CD8-positive, alpha-beta memory T cell (primary cell): ENCODE data around the gene HMSD. TPM values are rescaled to one million over a fixed set of nuclear protein-coding genes. Genes with fewer than 3 reads are reported as not detected.

Experiments used
- CTCF ChIA-PET: fragments of 350-600 bp; sonication (Branson Sonifier 250); formaldehyde crosslinking; loops from one replicate; lab custom pipeline; 2021; ENCODE audit warnings: antibody characterized with exemption; lab: Charles Lee
- POLR2A ChIA-PET: fragments of 350-600 bp; sonication (Branson Sonifier 250); formaldehyde crosslinking; loops from one replicate; lab custom pipeline; 2021; ENCODE audit warnings: antibody characterized with exemption; lab: Charles Lee
- DNase-seq, 5 donors: peaks; one replicate each; pipeline versions ENCODE4 v3.0.0 to v3.0.0-alpha.2; 2020 to 2022; ENCODE audit warnings: mixed read lengths in 1 of 5
- H3K27ac ChIP-seq: one replicate; pipeline ENCODE4 v1.7.0; 2013; ENCODE audit warnings: low read depth, mild to moderate bottlenecking, low read length, moderate library complexity
- H3K27me3 ChIP-seq: 2 replicates; pipeline ENCODE4 v1.7.0; 2013; ENCODE audit warnings: low read length, mild to moderate bottlenecking; ENCODE audit not compliant: insufficient read depth, poor library complexity, severe bottlenecking
- H3K36me3 ChIP-seq: 2 replicates; pipeline ENCODE4 v1.7.0; 2013; ENCODE audit warnings: mild to moderate bottlenecking, low read length, moderate library complexity; ENCODE audit not compliant: insufficient read depth
- H3K4me1 ChIP-seq: 2 replicates; pipeline ENCODE4 v1.7.0; 2013; ENCODE audit warnings: mild to moderate bottlenecking, low read length, moderate library complexity; ENCODE audit not compliant: insufficient read depth
- H3K4me3 ChIP-seq: 2 replicates; pipeline ENCODE4 v1.7.0; 2013; ENCODE audit warnings: mild to moderate bottlenecking, low read length
- H3K9me3 ChIP-seq: 2 replicates; pipeline ENCODE4 v1.7.0; 2013; ENCODE audit warnings: mild to moderate bottlenecking, low read length
- H3K27ac Mint-ChIP-seq, 8 donors: one replicate each; pipeline ENCODE4 v1.8.0; 2020 to 2021; ENCODE audit warnings: mixed read lengths in 8 of 8, mild to moderate bottlenecking in 6 of 8, inconsistent platforms in 3 of 8, moderate library complexity in 3 of 8
- H3K27me3 Mint-ChIP-seq, 2 donors: one replicate each; pipeline ENCODE4 v1.8.0; 2020 to 2021; ENCODE audit warnings: mixed read lengths in 2 of 2, mild to moderate bottlenecking in 1 of 2, moderate library complexity in 1 of 2
- H3K36me3 Mint-ChIP-seq, 3 donors: one replicate each; pipeline ENCODE4 v1.8.0; 2020 to 2021; ENCODE audit warnings: mixed read lengths in 3 of 3, inconsistent platforms in 1 of 3, mild to moderate bottlenecking in 1 of 3
- H3K4me1 Mint-ChIP-seq, 3 donors: one replicate each; pipeline ENCODE4 v1.8.0; 2020 to 2021; ENCODE audit warnings: mixed read lengths in 3 of 3, inconsistent platforms in 1 of 3, mild to moderate bottlenecking in 1 of 3
- H3K4me3 Mint-ChIP-seq, 7 donors: one replicate each; pipeline ENCODE4 v1.8.0; 2020 to 2021; ENCODE audit warnings: mixed read lengths in 7 of 7, mild to moderate bottlenecking in 6 of 7, moderate library complexity in 4 of 7, inconsistent platforms in 2 of 7
- H3K9me3 Mint-ChIP-seq, 5 donors: one replicate each; pipeline ENCODE4 v1.8.0; 2020 to 2022; ENCODE audit warnings: mixed read lengths in 5 of 5, mild to moderate bottlenecking in 3 of 5, moderate library complexity in 2 of 5, inconsistent platforms in 1 of 5
- polyA plus RNA-seq: library from polyadenylated mRNA; unstranded; fragments of 300-500 nt; fragmentation: Illumina TruSeq; gene quantifications from one replicate; pipeline ENCODE4 v1.2.3, GENCODE V29; 2021
- total RNA-seq, 2 experiments: library from RNA; stranded (reverse); gene quantifications; one replicate each; pipeline ENCODE4 v1.2.3, GENCODE V29; 2021

HMSD gene
- total and polyA plus RNA-seq, 3 experiments from 2014 or later = 9.8 to 11.4 TPM; not detected in 1

GRCh38 chr18:63962137-63962536 is 13.0 kb downstream of the HMSD start:
- CTCF ChIA-PET = interaction anchor here (1.6 to 3.5 kb wide), 5 partner anchors 8 to 37 kb away, joined by 4 to 21 read pairs (median 7); no protein-coding TSS in a partner anchor
- H3K9me3 Mint-ChIP-seq = no peaks in the 10 kb centered on the region
- no peak for DNase-seq

GRCh38 chr18:63963615-63964256 is 14.6 kb downstream of the HMSD start:
- Histone ChIP-seq H3K27ac (no peak overlapping the region), H3K27me3 (no peaks in the 10 kb centered on the region), H3K9me3 (no peaks in the 10 kb centered on the region), H3K36me3 (no peaks in the 10 kb centered on the region), H3K4me3 (no peak overlapping the region), H3K4me1 (no peaks in the 10 kb centered on the region)
- Mint-ChIP-seq H3K27me3 (peaks cover 0 to 27% of the 10 kb centered on the region in 2 donors), H3K4me1 (peaks cover 0 to 6% (median 2%) of the 10 kb centered on the region in 3 donors), H3K4me3 (no peak overlapping the region), H3K36me3 (no peaks in the 10 kb centered on the region), H3K9me3 (no peaks in the 10 kb centered on the region), H3K27ac (peak overlapping the region in 1 of 8 donors; percentile 3)
- ChIA-PET CTCF (interaction anchor here (1.0 to 3.5 kb wide), 15 partner anchors 10 to 1474 kb away, joined by 3 to 21 read pairs (median 6); no protein-coding TSS in a partner anchor), POLR2A (no interaction called here)
- peak in 4 of 5 donors; percentile 23 to 69 (median 53) for DNase-seq

More at GRCh38 chr18:63962137-63962536, 13.0 kb downstream of the HMSD start:
- Mint-ChIP-seq H3K36me3 (no peaks in the 10 kb centered on the region), H3K4me3 (no peak overlapping the region), H3K27ac (no peak overlapping the region), H3K27me3 (peaks cover 0 to 38% of the 10 kb centered on the region in 2 donors), H3K4me1 (no peaks in the 10 kb centered on the region)
- H3K36me3 ChIP-seq = no peaks in the 10 kb centered on the region
- H3K4me3 ChIP-seq = no peak overlapping the region
- POLR2A ChIA-PET = no interaction called here
- no peak overlapping the region for H3K27ac ChIP-seq
- H3K9me3 ChIP-seq = no peaks in the 10 kb centered on the region
- H3K4me1 ChIP-seq = no peaks in the 10 kb centered on the region
- H3K27me3 ChIP-seq = no peaks in the 10 kb centered on the region

GRCh38 chr18:63964908-63965307 is 15.8 kb downstream of the HMSD start:
- H3K4me1 Mint-ChIP-seq = peaks cover 9 to 18% (median 14%) of the 10 kb centered on the region in 3 donors
- Histone ChIP-seq H3K27me3 (no peaks in the 10 kb centered on the region), H3K4me3 (no peak overlapping the region), H3K36me3 (no peaks in the 10 kb centered on the region), H3K9me3 (no peaks in the 10 kb centered on the region), H3K4me1 (peaks cover 8% of the 10 kb centered on the region), H3K27ac (no peak overlapping the region)
- no peak overlapping the region for H3K27ac Mint-ChIP-seq
- H3K36me3 Mint-ChIP-seq = peaks cover 0 to under 1% (median 0%) of the 10 kb centered on the region in 3 donors
- H3K9me3 Mint-ChIP-seq = no peaks in the 10 kb centered on the region
- ChIA-PET CTCF (interaction anchor here (3.5 kb wide), 1 partner anchor 11 kb away, joined by 14 read pairs; no protein-coding TSS in a partner anchor), POLR2A (no interaction called here)
- no peak for DNase-seq
- H3K27me3 Mint-ChIP-seq = peaks cover 0 to 19% of the 10 kb centered on the region in 2 donors
- H3K4me3 Mint-ChIP-seq = no peak overlapping the region

GRCh38 chr18:63965716-63966330 is 16.7 kb downstream of the HMSD start:
- H3K4me3 ChIP-seq = no peak overlapping the region
- no peaks in the 10 kb centered on the region for H3K9me3 Mint-ChIP-seq
- H3K27me3 Mint-ChIP-seq = peaks cover 0 to 14% of the 10 kb centered on the region in 2 donors
- no peaks in the 10 kb centered on the region for H3K27me3 ChIP-seq
- POLR2A ChIA-PET = no interaction called here
- peaks cover 11% of the 10 kb centered on the region for H3K4me1 ChIP-seq
- H3K36me3 ChIP-seq = no peaks in the 10 kb centered on the region
- no peak overlapping the region for H3K27ac ChIP-seq
- no peaks in the 10 kb centered on the region for H3K9me3 ChIP-seq
- H3K4me3 Mint-ChIP-seq = peak overlapping the region in 1 of 7 donors; percentile 24
- no peak overlapping the region for H3K27ac Mint-ChIP-seq
- H3K4me1 Mint-ChIP-seq = peaks cover 13 to 26% (median 21%) of the 10 kb centered on the region in 3 donors
- peaks cover 0 to 5% (median 0%) of the 10 kb centered on the region in 3 donors for H3K36me3 Mint-ChIP-seq
- no peak for DNase-seq
- CTCF ChIA-PET = no interaction called here

- Mint-ChIP-seq H3K27me3 (peaks cover 0 to 1% of the 10 kb centered on the region in 2 donors), H3K9me3 (no peaks in the 10 kb centered on the region), H3K4me3 (peak within 1 kb of the TSS; percentile 87 to 99 (median 95)), H3K36me3 (peaks cover 0 to 5% (median 0%) of the 10 kb centered on the region in 3 donors), H3K27ac (peak within 1 kb of the TSS; percentile 90 to 99 (median 96)), H3K4me1 (peaks cover 28 to 47% (median 35%) of the 10 kb centered on the region in 3 donors)
- ChIA-PET POLR2A (interaction anchor here (0.6 to 0.7 kb wide), 2 partner anchors 34 to 559 kb away, joined by 3 read pairs; no protein-coding TSS in a partner anchor), CTCF (interaction anchor here (1.3 kb wide), 1 partner anchor 34 kb away, joined by 3 read pairs; no protein-coding TSS in a partner anchor)
- no peaks in the 10 kb centered on the region for H3K9me3 ChIP-seq
- H3K36me3 ChIP-seq = no peaks in the 10 kb centered on the region
- no peaks in the 10 kb centered on the region for H3K27me3 ChIP-seq
- peak; percentile 69 to 86 (median 74) for DNase-seq
- peak within 1 kb of the TSS; percentile 86 for H3K4me3 ChIP-seq
- peaks cover 16% of the 10 kb centered on the region for H3K4me1 ChIP-seq
- H3K27ac ChIP-seq = peak within 1 kb of the TSS; percentile 78
Measured at GRCh38 chr18:63969942-63970808, 21.1 kb downstream of the HMSD start, which contains the start of gene SERPINB8. Gene SERPINB8 (plus strand): TSS chr18:63970081. CDS start chr18:63978309, 8,228 bp downstream.

GRCh38 chr18:63970809-63971205 is 21.7 kb downstream of the HMSD start:
- peak in 1 of 5 donors; percentile 7 for DNase-seq
- peaks cover 28 to 48% (median 35%) of the 10 kb centered on the region in 3 donors for H3K4me1 Mint-ChIP-seq
- ChIA-PET CTCF (interaction anchor here (1.3 kb wide), 1 partner anchor 35 kb away, joined by 3 read pairs; no protein-coding TSS in a partner anchor), POLR2A (interaction anchor here (0.6 to 0.7 kb wide), 2 partner anchors 34 to 560 kb away, joined by 3 read pairs; no protein-coding TSS in a partner anchor)
- H3K9me3 Mint-ChIP-seq = no peaks in the 10 kb centered on the region
- peaks cover 16% of the 10 kb centered on the region for H3K4me1 ChIP-seq
- H3K27ac Mint-ChIP-seq = peak overlapping the region; percentile 83 to 99 (median 95)
- H3K27me3 ChIP-seq = no peaks in the 10 kb centered on the region
- H3K4me3 ChIP-seq = peak overlapping the region; percentile 86
- peaks cover 0 to 1% of the 10 kb centered on the region in 2 donors for H3K27me3 Mint-ChIP-seq
- H3K36me3 ChIP-seq = no peaks in the 10 kb centered on the region
- no peaks in the 10 kb centered on the region for H3K9me3 ChIP-seq
- peak overlapping the region; percentile 87 to 99 (median 95) for H3K4me3 Mint-ChIP-seq
- H3K36me3 Mint-ChIP-seq = peaks cover 0 to 5% (median 0%) of the 10 kb centered on the region in 3 donors
- peak overlapping the region; percentile 78 for H3K27ac ChIP-seq

- Mint-ChIP-seq H3K4me3 (peak overlapping the region; percentile 87 to 99 (median 95)), H3K27me3 (peaks cover 0 to 1% of the 10 kb centered on the region in 2 donors), H3K27ac (peak overlapping the region; percentile 18 to 99 (median 90)), H3K9me3 (no peaks in the 10 kb centered on the region), H3K36me3 (peaks cover 0 to 5% (median 0%) of the 10 kb centered on the region in 3 donors), H3K4me1 (peaks cover 28 to 48% (median 35%) of the 10 kb centered on the region in 3 donors)
- peaks cover 16% of the 10 kb centered on the region for H3K4me1 ChIP-seq
- H3K36me3 ChIP-seq = no peaks in the 10 kb centered on the region
- H3K27me3 ChIP-seq = no peaks in the 10 kb centered on the region
- ChIA-PET CTCF (no interaction called here), POLR2A (no interaction called here)
- DNase-seq = no peak
- no peak overlapping the region for H3K4me3 ChIP-seq
- H3K27ac ChIP-seq = no peak overlapping the region
- H3K9me3 ChIP-seq = no peaks in the 10 kb centered on the region
Measured at GRCh38 chr18:63971320-63972001, 22.4 kb downstream of the HMSD start.
